K562 (cell line): ENCODE results near the gene ITPRIPL2. TPM values are rescaled to one million over a fixed set of nuclear protein-coding genes. Genes with fewer than 3 reads are reported as not detected.

Source experiments
- ATAC-seq: fragments of 200-7000 bp; cut with Tn5 transposase; 3 replicates; pipeline ENCODE4 v1.9.1; 2020; ENCODE audit warnings: moderate library complexity
- BruUV-seq: library from RNA; stranded (reverse); fragments of 400-500 nt; replicated peaks from 2 replicates; lab custom pipeline; 2021; lab: Mats Ljungman, UMichigan
- CTCF ChIA-PET: fragments of 300-600 bp; formaldehyde crosslinking; extraction: SDS; loops from one replicate; lab custom pipeline; 2021; ENCODE audit warnings: low intra/inter-chr PET ratio; lab: Yijun Ruan, JAX
- POLR2A ChIA-PET: fragments of 300-600, 350-650 bp; sonication (Branson Sonifier 250); formaldehyde crosslinking; extraction: SDS; loops from one replicate; lab custom pipeline; 2021; ENCODE audit warnings: antibody characterized with exemption, inconsistent platforms; lab: Yijun Ruan, JAX
- DNase-seq, 4 experiments: peaks; one replicate each; pipeline versions ENCODE4 v3.0.0 to v3.0.0-alpha.2; 2011 to 2018; ENCODE audit warnings: low spot score in 3 of 4, mixed read lengths in 3 of 4; ENCODE audit errors: extremely low read depth in 1 of 4
- FAIRE-seq: peaks from 2 replicates; lab custom pipeline; 2011; peaks lifted over from hg19 to GRCh38; lab: Jason Lieb, UNC
- H2AFZ ChIP-seq: 2 replicates; pipeline ENCODE4 v1.6.0; 2011; ENCODE audit warnings: low read depth, low read length, control low read depth, inconsistent platforms
- H3K27ac ChIP-seq: fragments of 200-600 bp; 3 replicates; pipeline ENCODE4 v1.8.0; 2011; ENCODE audit warnings: low read depth, mild to moderate bottlenecking, control low read depth, inconsistent platforms, low read length, moderate library complexity, mixed read lengths; ENCODE audit errors: extremely low read depth
- H3K27me3 ChIP-seq, 2 experiments: fragments of 300-600 bp in 1 of 2; 2 replicates in 1 of 2; 3 replicates in 1 of 2; pipeline versions ENCODE4 v1.6.0 to v1.8.0; 2011; ENCODE audit warnings: inconsistent platforms in 2 of 2, low read length in 2 of 2, mild to moderate bottlenecking in 1 of 2, mixed read lengths in 1 of 2, moderate library complexity in 1 of 2; ENCODE audit not compliant: control insufficient read depth in 2 of 2, insufficient read depth in 2 of 2
- H3K36me3 ChIP-seq: fragments of 300-600 bp; 3 replicates; pipeline ENCODE4 v1.8.0; 2011; ENCODE audit warnings: mild to moderate bottlenecking, low read length, inconsistent platforms; ENCODE audit not compliant: control insufficient read depth, insufficient read depth
- H3K4me1 ChIP-seq, 2 experiments: fragments of 200-600 bp in 1 of 2; replicated peaks in 1 of 2; 2 replicates in 1 of 2; 3 replicates in 1 of 2; pipeline versions ENCODE4 v1.5.1 to v1.8.0; 2011; ENCODE audit warnings: inconsistent platforms in 2 of 2, low read length in 2 of 2, mild to moderate bottlenecking in 1 of 2, mixed read lengths in 1 of 2, moderate library complexity in 1 of 2; ENCODE audit not compliant: control insufficient read depth in 2 of 2, insufficient read depth in 2 of 2
- H3K4me2 ChIP-seq: 2 replicates; pipeline ENCODE4 v1.6.1; 2011; ENCODE audit warnings: low read length, control low read depth, inconsistent platforms, mixed read lengths; ENCODE audit not compliant: insufficient read depth
- H3K4me3 ChIP-seq: fragments of 200-600 bp; sonication (generic), shearing (Covaris generic); 2 replicates; pipeline ENCODE4 v1.5.1; 2016; ENCODE audit warnings: control low read depth, inconsistent platforms
- H3K79me2 ChIP-seq: fragments of 200-600 bp; 3 replicates; pipeline ENCODE4 v1.8.0; 2011; ENCODE audit warnings: low read length, inconsistent platforms; ENCODE audit not compliant: control insufficient read depth, insufficient read depth
- H3K9ac ChIP-seq, 2 experiments: 2 replicates each; pipeline versions ENCODE4 v1.6.0 to v1.6.1; 2011; ENCODE audit warnings: low read depth in 2 of 2, low read length in 2 of 2, control low read depth in 1 of 2, inconsistent platforms in 1 of 2, mild to moderate bottlenecking in 1 of 2, mixed read lengths in 1 of 2; ENCODE audit not compliant: insufficient read depth in 1 of 2
- H3K9me1 ChIP-seq: one replicate; pipeline ENCODE4 v1.6.0; 2011; ENCODE audit warnings: inconsistent platforms, mild to moderate bottlenecking, low read length, moderate library complexity; ENCODE audit not compliant: control insufficient read depth, insufficient read depth
- H3K9me3 ChIP-seq: replicated peaks from 2 replicates; pipeline ENCODE4 v1.5.1; 2011; ENCODE audit warnings: low read depth, low read length, inconsistent platforms; ENCODE audit not compliant: control insufficient read depth, insufficient read depth
- H4K20me1 ChIP-seq: replicated peaks from 2 replicates; pipeline ENCODE4 v1.6.1; 2011; ENCODE audit warnings: low read length, inconsistent platforms, mixed read lengths; ENCODE audit not compliant: control insufficient read depth, insufficient read depth
- CBX3 ChIP-seq, 2 experiments: IDR thresholded peaks; 1 replicate in 1 of 2; 2 replicates in 1 of 2; pipeline ENCODE4 v1.6.1; 2012; ENCODE audit warnings: inconsistent platforms in 2 of 2, low read length in 2 of 2, borderline replicate concordance in 1 of 2, control low read depth in 1 of 2
- HSF4 ChIP-seq: fragments of 250-450 bp; sonication (Bioruptor Pico); IDR thresholded peaks from 2 replicates; pipeline ENCODE4 v2.1.2; 2022; ENCODE audit warnings: mild to moderate bottlenecking, moderate library complexity, borderline replicate concordance
- KHSRP ChIP-seq: fragments of 450-650 bp; IDR thresholded peaks from 2 replicates; pipeline ENCODE4 v1.6.1; 2017
- MTA1 ChIP-seq: fragments of 450-650 bp; IDR thresholded peaks from 2 replicates; pipeline ENCODE4 v1.6.1; 2017; ENCODE audit warnings: borderline replicate concordance
- OTX1 ChIP-seq: fragments of 450-650 bp; formaldehyde crosslinking; IDR thresholded peaks from 2 replicates; pipeline ENCODE4 v1.4.0; 2022; ENCODE audit warnings: mild to moderate bottlenecking
- RAD21 ChIP-seq, 2 experiments: fragments of 250-450 bp in 1 of 2; fragments of 450-650 bp in 1 of 2; sonication (Bioruptor Pico) in 1 of 2; formaldehyde crosslinking in 1 of 2; IDR thresholded peaks in 1 of 2; conservative IDR thresholded peaks in 1 of 2; 2 replicates each; pipeline versions ENCODE4 v1.4.0 to v1.8.0; 2020 to 2022; ENCODE audit warnings: mild to moderate bottlenecking in 2 of 2, moderate library complexity in 1 of 2
- SP2 ChIP-seq: IDR thresholded peaks from 2 replicates; pipeline ENCODE4 v1.6.1; 2011; ENCODE audit warnings: mild to moderate bottlenecking, low read depth, low read length, moderate library complexity; ENCODE audit not compliant: poor library complexity, severe bottlenecking; ENCODE audit errors: extremely low read depth
- TCF3 ChIP-seq: sonication (generic); formaldehyde crosslinking; IDR thresholded peaks from 2 replicates; pipeline ENCODE4 v1.4.0; 2020; ENCODE audit warnings: mild to moderate bottlenecking, missing genetic modification reagents
- THAP7 ChIP-seq: fragments of 250-450 bp; sonication (Bioruptor Pico); IDR thresholded peaks from 2 replicates; pipeline ENCODE4 v1.5.0; 2021
- U2AF1 ChIP-seq: fragments of 200-400 bp; formaldehyde crosslinking; optimal IDR thresholded peaks from 2 replicates; pipeline ENCODE3; 2017; ENCODE audit warnings: mild to moderate bottlenecking, low read depth, low read length, moderate library complexity
- ZKSCAN8 ChIP-seq: fragments of 200-800 bp; sonication (Bioruptor generic); IDR thresholded peaks from 2 replicates; pipeline ENCODE4 v1.6.1; 2016; ENCODE audit warnings: missing genetic modification characterization, missing compliant biosample characterization
- ZNF780A ChIP-seq: fragments of 250-450 bp; sonication (Bioruptor Pico); IDR thresholded peaks from 2 replicates; pipeline ENCODE4 v1.5.0; 2021; ENCODE audit warnings: mild to moderate bottlenecking
- ZSCAN32 ChIP-seq: fragments of 450-650 bp; formaldehyde crosslinking; IDR thresholded peaks from 2 replicates; pipeline ENCODE4 v1.4.0; 2020; ENCODE audit warnings: mild to moderate bottlenecking, moderate library complexity
- WGBS: fragments of 100-300 bp; shearing (Covaris generic); methylation state at CpG from one replicate; pipeline ENCODE4 v1.1.6; 2016; ENCODE audit warnings: low coverage, mixed read lengths; ENCODE audit not compliant: insufficient coverage; ENCODE audit errors: missing lambda C conversion rate; 5-methylcytosine and 5-hydroxymethylcytosine counted together
- in situ Hi-C: fragments of 300-500 bp; cut with MboI; formaldehyde crosslinking; loops from 4 replicates; pipeline ENCODE4 v1.15.0; 2018; ENCODE audit warnings: inconsistent platforms, mixed read lengths
- intact Hi-C: fragments of 100-400 bp; cut with micrococcal nuclease; formaldehyde crosslinking; loops from 2 replicates; pipeline ENCODE4 v1.14.2; 2022
- polyA plus RNA-seq, 8 experiments: library from polyadenylated mRNA; depleted of rRNA in 4 of 8; stranded (reverse) in 5 of 8; unstranded in 3 of 8; fragments of >200 nt; fragmentation: Nextera tagmentation in 2 of 8; fragmentation: Illumina TruSeq in 1 of 8; extraction: Ambion mirVana in 2 of 8; extraction: Trizol in 1 of 8; gene quantifications; 2 replicates each; pipeline versions ENCODE4 v1.2.1 to v1.2.3, GENCODE V29; 2011 to 2014; ENCODE audit warnings: inconsistent platforms in 1 of 8, missing spikeins in 1 of 8
- total RNA-seq, 7 experiments: library from RNA; depleted of rRNA in 6 of 7; stranded (reverse); fragments of >200 nt in 6 of 7; fragmentation: Illumina TruSeq in 2 of 7; extraction: Trizol in 2 of 7; gene quantifications; 2 replicates each; pipeline versions ENCODE4 v1.2.1 to v1.2.3, GENCODE V29; 2011 to 2021; ENCODE audit warnings: low replicate concordance in 1 of 7
- TF ChIP-seq, protein P1 (sequence below): fragments of 250-450 bp; sonication (Bioruptor Pico); IDR thresholded peaks from 2 replicates; pipeline ENCODE4 v1.8.0; 2021; ENCODE audit warnings: borderline replicate concordance, mild to moderate bottlenecking, moderate library complexity; ENCODE audit not compliant: poor library complexity, severe bottlenecking
- TF ChIP-seq, protein P2 (sequence below): fragments of 450-650 bp; IDR thresholded peaks from 2 replicates; pipeline ENCODE4 v1.6.1; 2018; ENCODE audit warnings: mild to moderate bottlenecking, low read depth; ENCODE audit not compliant: partially characterized antibody
- TF ChIP-seq, protein P3 (sequence below): fragments of 450-650 bp; IDR thresholded peaks from one replicate; pipeline ENCODE4 v1.6.1; 2018; ENCODE audit warnings: mild to moderate bottlenecking, moderate library complexity; ENCODE audit not compliant: partially characterized antibody
- TF ChIP-seq, protein P4 (sequence below), 2 experiments: fragments of 200-800 bp in 1 of 2; sonication (Bioruptor generic) in 1 of 2; sonication (generic) in 1 of 2; formaldehyde crosslinking in 1 of 2; IDR thresholded peaks in 1 of 2; conservative IDR thresholded peaks in 1 of 2; 2 replicates each; pipeline versions ENCODE4 v1.5.0 to v1.6.1; 2016 to 2020; ENCODE audit warnings: missing compliant biosample characterization in 1 of 2, missing genetic modification characterization in 1 of 2, missing genetic modification reagents in 1 of 2

The ITPRIPL2 gene
- total and polyA plus RNA-seq, 9 of the 15 experiments (the other 6 are each of a cell fraction or from before 2014, with no cell fraction given), result 0.04 to 2.2 (median 0.58) TPM

- ChIA-PET POLR2A (interaction anchor here (0.7 to 1.2 kb wide), 2 partner anchors 12 to 45 kb away, joined by 3 read pairs; no protein-coding TSS in a partner anchor), CTCF (no interaction called here)
- no peak for DNase-seq
- Histone ChIP-seq H3K9ac (no peak overlapping the region), H3K79me2 (no peaks in the 10 kb centered on the region), H3K4me2 (no peak overlapping the region), H3K9me3 (no peaks in the 10 kb centered on the region; the same call in 1 of the 2 replicates), H3K27ac (no peak overlapping the region), H4K20me1 (no peaks in the 10 kb centered on the region; the same call in 1 of the 2 replicates), H3K27me3 (peaks cover 3 to 9% of the 10 kb centered on the region in 2 experiments; a peak in 1 of 5 replicates), H2AFZ (no peak overlapping the region), H3K4me3 (no peak overlapping the region), H3K4me1 (no peaks in the 10 kb centered on the region), H3K36me3 (no peaks in the 10 kb centered on the region), H3K9me1 (no peaks in the 10 kb centered on the region)
- in situ Hi-C loops, result no loop called here
- 28% methylated on average over 6 of the region's 6 CpGs for WGBS
- BruUV-seq, result no TSS peak
- intact Hi-C loops, result no loop called here
- no peak for ATAC-seq
- FAIRE-seq, result no peak
- no peak for TF ChIP-seq KHSRP
- no peak for TF ChIP-seq HSF4
- no peak for TF ChIP-seq TCF3
- no peak for TF ChIP-seq ZKSCAN8 (CRISPR knock-in tag)
- TF ChIP-seq RAD21 (CRISPR knock-in tag; conservative IDR thresholded peaks at IDR 0.05 in 1 of 2, IDR thresholded peaks at IDR 0.05 in 1 of 2), result no peak
- TF ChIP-seq CBX3 (IDR thresholded peaks at IDR 0.05; ENCODE audit: borderline replicate concordance in 1 of 2, low read length in 2 of 2), result no peak
- no peak for TF ChIP-seq U2AF1
- TF ChIP-seq, protein P1, sequence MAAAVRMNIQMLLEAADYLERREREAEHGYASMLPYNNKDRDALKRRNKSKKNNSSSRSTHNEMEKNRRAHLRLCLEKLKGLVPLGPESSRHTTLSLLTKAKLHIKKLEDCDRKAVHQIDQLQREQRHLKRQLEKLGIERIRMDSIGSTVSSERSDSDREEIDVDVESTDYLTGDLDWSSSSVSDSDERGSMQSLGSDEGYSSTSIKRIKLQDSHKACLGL (CRISPR knock-in tag), result no peak
- no peak for TF ChIP-seq ZNF780A (CRISPR knock-in tag)
- no peak for TF ChIP-seq SP2
- no peak for TF ChIP-seq ZSCAN32 (CRISPR knock-in tag)
- TF ChIP-seq, protein P2, sequence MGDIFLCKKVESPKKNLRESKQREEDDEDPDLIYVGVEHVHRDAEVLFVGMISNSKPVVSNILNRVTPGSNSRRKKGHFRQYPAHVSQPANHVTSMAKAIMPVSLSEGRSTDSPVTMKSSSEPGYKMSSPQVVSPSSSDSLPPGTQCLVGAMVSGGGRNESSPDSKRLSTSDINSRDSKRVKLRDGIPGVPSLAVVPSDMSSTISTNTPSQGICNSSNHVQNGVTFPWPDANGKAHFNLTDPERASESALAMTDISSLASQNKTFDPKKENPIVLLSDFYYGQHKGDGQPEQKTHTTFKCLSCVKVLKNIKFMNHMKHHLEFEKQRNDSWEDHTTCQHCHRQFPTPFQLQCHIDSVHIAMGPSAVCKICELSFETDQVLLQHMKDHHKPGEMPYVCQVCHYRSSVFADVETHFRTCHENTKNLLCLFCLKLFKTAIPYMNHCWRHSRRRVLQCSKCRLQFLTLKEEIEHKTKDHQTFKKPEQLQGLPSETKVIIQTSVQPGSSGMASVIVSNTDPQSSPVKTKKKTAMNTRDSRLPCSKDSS, result no peak
- TF ChIP-seq, protein P3, sequence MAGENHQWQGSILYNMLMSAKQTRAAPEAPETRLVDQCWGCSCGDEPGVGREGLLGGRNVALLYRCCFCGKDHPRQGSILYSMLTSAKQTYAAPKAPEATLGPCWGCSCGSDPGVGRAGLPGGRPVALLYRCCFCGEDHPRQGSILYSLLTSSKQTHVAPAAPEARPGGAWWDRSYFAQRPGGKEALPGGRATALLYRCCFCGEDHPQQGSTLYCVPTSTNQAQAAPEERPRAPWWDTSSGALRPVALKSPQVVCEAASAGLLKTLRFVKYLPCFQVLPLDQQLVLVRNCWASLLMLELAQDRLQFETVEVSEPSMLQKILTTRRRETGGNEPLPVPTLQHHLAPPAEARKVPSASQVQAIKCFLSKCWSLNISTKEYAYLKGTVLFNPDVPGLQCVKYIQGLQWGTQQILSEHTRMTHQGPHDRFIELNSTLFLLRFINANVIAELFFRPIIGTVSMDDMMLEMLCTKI, result no peak
- TF ChIP-seq THAP7, result no peak
- TF ChIP-seq MTA1, result no peak
- TF ChIP-seq OTX1 (CRISPR knock-in tag), result no peak
- TF ChIP-seq, protein P4, sequence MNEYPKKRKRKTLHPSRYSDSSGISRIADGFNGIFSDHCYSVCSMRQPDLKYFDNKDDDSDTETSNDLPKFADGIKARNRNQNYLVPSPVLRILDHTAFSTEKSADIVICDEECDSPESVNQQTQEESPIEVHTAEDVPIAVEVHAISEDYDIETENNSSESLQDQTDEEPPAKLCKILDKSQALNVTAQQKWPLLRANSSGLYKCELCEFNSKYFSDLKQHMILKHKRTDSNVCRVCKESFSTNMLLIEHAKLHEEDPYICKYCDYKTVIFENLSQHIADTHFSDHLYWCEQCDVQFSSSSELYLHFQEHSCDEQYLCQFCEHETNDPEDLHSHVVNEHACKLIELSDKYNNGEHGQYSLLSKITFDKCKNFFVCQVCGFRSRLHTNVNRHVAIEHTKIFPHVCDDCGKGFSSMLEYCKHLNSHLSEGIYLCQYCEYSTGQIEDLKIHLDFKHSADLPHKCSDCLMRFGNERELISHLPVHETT (CRISPR knock-in tag; conservative IDR thresholded peaks at IDR 0.05 in 1 of 2, IDR thresholded peaks at IDR 0.05 in 1 of 2), result no peak
Measured at GRCh38 chr16:19105131-19105530, 8.6 kb upstream of the ITPRIPL2 start.
